MM.1S (cell line): ENCODE measurements around the gene KRTAP6-2.

Experiments used
- CTCF ChIP-seq: fragments of 300-600 bp; sonication (generic); IDR thresholded peaks from 2 replicates; pipeline ENCODE4 v1.5.1; 2016; ENCODE audit warnings: antibody characterized with exemption, low read length, mixed read lengths
- EZH2phosphoT487 ChIP-seq: fragments of 300-600 bp; sonication (generic); IDR thresholded peaks from 2 replicates; pipeline ENCODE4 v1.6.1; 2018; ENCODE audit warnings: antibody characterized with exemption, low read length

GRCh38 chr21:30563072-30563471, 35.6 kb downstream of the KRTAP6-2 start:
- TF ChIP-seq EZH2phosphoT487 (no peak), CTCF (no peak)
